Retinal pigment epithelial cell (primary cell): ENCODE data around the gene RSPH3.

Experiments used
- DNase-seq: peaks from one replicate; pipeline ENCODE4 v3.0.0-alpha.2; 2010; ENCODE audit warnings: low read depth
- H3K4me3 ChIP-seq: 2 replicates; pipeline ENCODE4 v1.5.1; 2011; ENCODE audit warnings: mild to moderate bottlenecking, low read length, control low read depth, moderate library complexity
- TF ChIP-seq, protein P1 (sequence below): conservative IDR thresholded peaks from 2 replicates; pipeline ENCODE4 v1.5.1; 2011; ENCODE audit warnings: low read depth, low read length, control low read depth, inconsistent platforms

RSPH3 gene

DNA sequence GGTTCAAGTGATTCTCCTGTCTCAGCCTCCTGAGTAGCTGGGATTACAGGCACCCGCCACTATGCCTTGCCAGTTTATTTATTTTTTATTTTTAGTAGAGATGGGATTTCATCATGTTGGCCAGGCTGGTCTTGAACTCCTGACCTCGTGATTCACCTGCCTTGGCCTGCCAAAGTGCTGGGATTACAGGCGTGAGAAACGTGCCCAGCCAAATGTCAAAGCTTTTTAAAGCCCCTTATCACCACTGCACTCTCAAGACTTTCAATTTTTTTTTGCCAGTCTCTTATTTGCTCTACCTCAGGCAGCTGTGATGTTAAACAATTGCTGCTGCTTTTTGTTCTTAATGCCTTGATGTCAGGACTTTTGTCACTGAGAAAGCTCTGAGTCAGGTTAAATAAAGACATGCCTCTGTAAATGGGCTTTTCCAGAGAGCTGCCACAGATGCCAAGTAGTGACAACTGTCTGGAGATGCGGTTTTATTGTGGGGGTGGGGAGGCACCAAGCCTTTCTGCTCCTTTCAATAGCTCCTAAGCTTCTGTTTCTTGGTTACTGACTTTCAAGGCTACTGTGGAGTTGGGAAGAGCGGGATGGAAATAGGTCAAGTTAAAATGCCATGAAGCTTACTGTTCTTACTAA is 29.2 kb downstream of the RSPH3 start:
- no peak overlapping the region for H3K4me3 ChIP-seq
- peak; percentile 4 for DNase-seq
- TF ChIP-seq, protein P1, sequence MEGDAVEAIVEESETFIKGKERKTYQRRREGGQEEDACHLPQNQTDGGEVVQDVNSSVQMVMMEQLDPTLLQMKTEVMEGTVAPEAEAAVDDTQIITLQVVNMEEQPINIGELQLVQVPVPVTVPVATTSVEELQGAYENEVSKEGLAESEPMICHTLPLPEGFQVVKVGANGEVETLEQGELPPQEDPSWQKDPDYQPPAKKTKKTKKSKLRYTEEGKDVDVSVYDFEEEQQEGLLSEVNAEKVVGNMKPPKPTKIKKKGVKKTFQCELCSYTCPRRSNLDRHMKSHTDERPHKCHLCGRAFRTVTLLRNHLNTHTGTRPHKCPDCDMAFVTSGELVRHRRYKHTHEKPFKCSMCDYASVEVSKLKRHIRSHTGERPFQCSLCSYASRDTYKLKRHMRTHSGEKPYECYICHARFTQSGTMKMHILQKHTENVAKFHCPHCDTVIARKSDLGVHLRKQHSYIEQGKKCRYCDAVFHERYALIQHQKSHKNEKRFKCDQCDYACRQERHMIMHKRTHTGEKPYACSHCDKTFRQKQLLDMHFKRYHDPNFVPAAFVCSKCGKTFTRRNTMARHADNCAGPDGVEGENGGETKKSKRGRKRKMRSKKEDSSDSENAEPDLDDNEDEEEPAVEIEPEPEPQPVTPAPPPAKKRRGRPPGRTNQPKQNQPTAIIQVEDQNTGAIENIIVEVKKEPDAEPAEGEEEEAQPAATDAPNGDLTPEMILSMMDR = no peak

DNA sequence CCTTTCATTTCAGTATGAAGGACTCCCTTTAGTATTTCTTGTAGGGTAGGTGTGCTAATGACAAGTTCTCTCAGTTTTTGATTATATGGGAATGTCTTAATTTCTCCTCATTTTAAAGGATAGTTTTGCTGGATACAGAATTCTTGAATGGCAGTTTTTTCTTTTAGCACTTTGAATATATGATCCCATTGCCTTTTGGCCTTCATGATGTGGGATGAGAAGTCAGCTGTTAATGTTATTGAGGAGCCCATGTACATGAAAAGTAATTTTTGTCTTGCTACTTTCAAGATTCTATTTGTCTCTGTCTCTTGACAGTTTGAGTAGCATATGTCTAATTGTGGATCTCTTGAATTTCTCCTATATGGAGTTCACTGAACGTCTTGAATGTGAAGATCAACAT is 30.9 kb downstream of the RSPH3 start:
- no peak for DNase-seq
- TF ChIP-seq, protein P1 = no peak
- H3K4me3 ChIP-seq = no peak overlapping the region

- TF ChIP-seq, protein P1 = no peak
- no peak for DNase-seq
- no peak overlapping the region for H3K4me3 ChIP-seq
These were observed 36.8 kb downstream of the RSPH3 start for GRCh38 chr6:158963020-158963808.

DNA sequence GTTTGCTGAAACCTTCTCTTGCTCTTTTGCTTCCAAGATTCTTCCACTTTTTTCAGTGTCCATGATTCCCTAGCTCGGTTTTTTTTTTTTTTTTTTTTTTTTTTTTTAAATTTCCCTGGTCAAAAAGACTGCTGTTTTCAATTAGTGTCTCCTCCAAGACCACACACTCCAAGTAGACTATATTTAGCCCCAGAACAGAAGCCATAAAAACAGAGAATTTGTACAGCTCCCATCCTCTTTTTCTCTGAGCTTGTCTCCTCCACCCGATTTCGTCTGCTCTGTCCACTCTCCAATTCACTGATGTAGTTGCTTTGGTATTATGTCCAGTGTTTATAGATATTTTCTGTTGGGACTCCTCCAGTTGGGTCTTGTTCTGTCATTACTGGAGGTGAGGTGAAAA is 37.6 kb downstream of the RSPH3 start:
- TF ChIP-seq, protein P1 = no peak
- no peak for DNase-seq
- H3K4me3 ChIP-seq = no peak overlapping the region

DNA sequence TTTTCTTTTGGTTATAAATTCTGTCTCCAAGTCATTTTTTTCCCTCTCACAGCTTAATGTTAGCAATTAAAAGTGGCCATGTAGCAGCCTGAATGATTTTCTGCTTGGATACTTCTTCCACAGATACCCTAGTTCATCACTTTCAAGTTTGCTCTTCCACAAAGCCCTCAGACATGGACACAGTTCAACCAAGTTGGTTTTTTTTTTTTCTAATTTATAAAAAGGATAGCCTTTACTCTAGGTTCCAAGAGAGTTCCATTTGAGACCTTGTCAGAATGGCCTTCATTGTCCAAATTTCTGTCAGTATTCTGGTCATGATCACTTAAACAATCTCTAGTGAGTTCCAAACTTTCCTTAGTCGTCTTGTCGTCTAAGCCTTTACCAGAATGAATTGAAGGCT is 40.0 kb downstream of the RSPH3 start:
- no peak for DNase-seq
- TF ChIP-seq, protein P1 = no peak
- H3K4me3 ChIP-seq = no peak overlapping the region

DNA sequence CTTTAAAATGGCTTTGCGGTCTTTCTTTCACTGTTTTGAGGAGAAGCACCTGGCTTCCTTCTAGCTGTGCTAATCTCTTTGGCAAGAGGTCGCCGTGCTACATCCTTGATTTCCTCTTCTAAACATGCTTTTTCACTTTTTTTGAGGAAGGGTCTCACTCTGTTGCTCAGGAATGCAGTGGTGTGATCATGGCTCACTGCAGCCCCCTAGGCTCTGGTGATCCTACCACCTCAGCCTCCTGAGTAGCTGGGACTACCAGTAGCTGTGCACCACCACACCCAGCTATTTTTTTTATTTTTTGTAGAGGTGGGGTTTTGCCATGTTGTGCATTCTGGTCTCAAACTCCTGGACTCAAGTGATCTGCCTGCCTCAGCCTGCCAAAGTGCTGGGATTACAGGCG is 40.5 kb downstream of the RSPH3 start:
- no peak for DNase-seq
- TF ChIP-seq, protein P1 = no peak
- no peak overlapping the region for H3K4me3 ChIP-seq
